Measurements from ENCODE around the gene AK8. TPM values are rescaled to one million over a fixed set of nuclear protein-coding genes. Genes with fewer than 3 reads are reported as not detected.

AK8 gene
- total and polyA plus RNA-seq, 4 donors: 0.07 to 0.26 (median 0.11) TPM

DNA sequence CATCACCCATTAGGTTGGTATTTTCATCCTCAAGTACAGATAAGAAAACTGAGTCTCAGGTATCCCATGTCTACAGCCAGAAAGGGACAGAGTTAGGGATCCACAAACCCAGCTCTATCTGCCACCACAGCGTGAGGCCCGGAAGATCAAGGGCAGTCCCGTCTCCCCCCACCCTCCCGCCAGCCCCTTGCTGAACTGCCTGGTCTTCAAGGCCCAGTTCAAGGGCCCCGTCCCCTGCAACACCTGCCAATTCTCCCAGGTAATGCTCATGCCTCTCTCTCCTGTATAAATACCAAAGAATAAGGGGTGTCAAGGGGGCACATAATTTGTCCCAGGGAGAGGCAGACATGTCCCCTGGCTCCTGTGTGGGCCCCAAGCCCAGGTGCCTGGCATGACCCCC is 50.7 kb downstream of the AK8 start:
- Histone ChIP-seq H3K4me1 (ENCODE audit: control insufficient read depth in 4 of 4, insufficient read depth in 4 of 4, low read length in 3 of 4) (no peaks in the 10 kb centered on the region), H3K27me3 (ENCODE audit: control insufficient read depth in 4 of 4, insufficient read depth in 4 of 4, low read length in 3 of 4) (no peaks in the 10 kb centered on the region), H3K9me3 (ENCODE audit: control insufficient read depth in 4 of 4, low read length in 3 of 4) (no peaks in the 10 kb centered on the region), H3K4me3 (ENCODE audit: low read depth in 1 of 3, low read length in 3 of 3) (no peak overlapping the region), H3K27ac (ENCODE audit: low read depth in 1 of 2, low read length in 2 of 2) (no peak overlapping the region), H3K9ac (ENCODE audit: low read depth in 1 of 2, low read length in 2 of 2) (no peak overlapping the region), H3K36me3 (ENCODE audit: control insufficient read depth in 4 of 4, insufficient read depth in 3 of 4, low read depth in 1 of 4, low read length in 3 of 4) (no peaks in the 10 kb centered on the region)
- WGBS: 87% methylated on average over 5 of the region's 5 CpGs
- TF ChIP-seq MAX (IDR thresholded peaks at IDR 0.05) (no peak), YY1 (IDR thresholded peaks at IDR 0.05) (no peak), NR2F2 (IDR thresholded peaks at IDR 0.05) (no peak), EGR1 (IDR thresholded peaks at IDR 0.05; ENCODE audit: low read depth in 2 of 2) (no peak), HNF4G (IDR thresholded peaks at IDR 0.05) (no peak), FOXA2 (IDR thresholded peaks at IDR 0.05) (no peak), ZBTB33 (IDR thresholded peaks at IDR 0.05) (no peak), REST (IDR thresholded peaks at IDR 0.05) (no peak), TAF1 (conservative IDR thresholded peaks at IDR 0.05) (no peak)
- TF ChIP-seq, protein P1, sequence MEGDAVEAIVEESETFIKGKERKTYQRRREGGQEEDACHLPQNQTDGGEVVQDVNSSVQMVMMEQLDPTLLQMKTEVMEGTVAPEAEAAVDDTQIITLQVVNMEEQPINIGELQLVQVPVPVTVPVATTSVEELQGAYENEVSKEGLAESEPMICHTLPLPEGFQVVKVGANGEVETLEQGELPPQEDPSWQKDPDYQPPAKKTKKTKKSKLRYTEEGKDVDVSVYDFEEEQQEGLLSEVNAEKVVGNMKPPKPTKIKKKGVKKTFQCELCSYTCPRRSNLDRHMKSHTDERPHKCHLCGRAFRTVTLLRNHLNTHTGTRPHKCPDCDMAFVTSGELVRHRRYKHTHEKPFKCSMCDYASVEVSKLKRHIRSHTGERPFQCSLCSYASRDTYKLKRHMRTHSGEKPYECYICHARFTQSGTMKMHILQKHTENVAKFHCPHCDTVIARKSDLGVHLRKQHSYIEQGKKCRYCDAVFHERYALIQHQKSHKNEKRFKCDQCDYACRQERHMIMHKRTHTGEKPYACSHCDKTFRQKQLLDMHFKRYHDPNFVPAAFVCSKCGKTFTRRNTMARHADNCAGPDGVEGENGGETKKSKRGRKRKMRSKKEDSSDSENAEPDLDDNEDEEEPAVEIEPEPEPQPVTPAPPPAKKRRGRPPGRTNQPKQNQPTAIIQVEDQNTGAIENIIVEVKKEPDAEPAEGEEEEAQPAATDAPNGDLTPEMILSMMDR (IDR thresholded peaks at IDR 0.05; ENCODE audit: low read depth, low read length, missing input control): no peak
- no peak for DNase-seq (ENCODE audit: low spot score)

- Histone ChIP-seq H3K27ac (ENCODE audit: low read depth in 1 of 2, low read length in 2 of 2) (no peak overlapping the region), H3K36me3 (ENCODE audit: control insufficient read depth in 4 of 4, insufficient read depth in 3 of 4, low read depth in 1 of 4, low read length in 3 of 4) (no peaks in the 10 kb centered on the region), H3K27me3 (ENCODE audit: control insufficient read depth in 4 of 4, insufficient read depth in 4 of 4, low read length in 3 of 4) (no peaks in the 10 kb centered on the region), H3K4me3 (ENCODE audit: low read depth in 1 of 3, low read length in 3 of 3) (no peak overlapping the region), H3K9ac (ENCODE audit: low read depth in 1 of 2, low read length in 2 of 2) (no peak overlapping the region), H3K4me1 (ENCODE audit: control insufficient read depth in 4 of 4, insufficient read depth in 4 of 4, low read length in 3 of 4) (no peaks in the 10 kb centered on the region), H3K9me3 (ENCODE audit: control insufficient read depth in 4 of 4, low read length in 3 of 4) (no peaks in the 10 kb centered on the region)
- 77% methylated on average over 13 of the region's 13 CpGs for WGBS
- DNase-seq (ENCODE audit: low spot score): no peak
- no peak for TF ChIP-seq FOXA1 (IDR thresholded peaks at IDR 0.05)
- TF ChIP-seq MAX (IDR thresholded peaks at IDR 0.05): no peak
- no peak for TF ChIP-seq JUND (IDR thresholded peaks at IDR 0.05)
- TF ChIP-seq ATF3 (IDR thresholded peaks at IDR 0.05): no peak
- no peak for TF ChIP-seq TAF1 (conservative IDR thresholded peaks at IDR 0.05)
- TF ChIP-seq NR2F2 (IDR thresholded peaks at IDR 0.05): no peak
- no peak for TF ChIP-seq RXRA (IDR thresholded peaks at IDR 0.05)
- TF ChIP-seq REST (IDR thresholded peaks at IDR 0.05): no peak
- TF ChIP-seq GABPA (IDR thresholded peaks at IDR 0.05 in 1 of 2, conservative IDR thresholded peaks at IDR 0.05 in 1 of 2): no peak
- no peak for TF ChIP-seq SP1 (IDR thresholded peaks at IDR 0.05)
- TF ChIP-seq HNF4A (conservative IDR thresholded peaks at IDR 0.05): no peak
- no peak for TF ChIP-seq HNF4G (IDR thresholded peaks at IDR 0.05)
- TF ChIP-seq ZBTB33 (IDR thresholded peaks at IDR 0.05): no peak
Measured at GRCh38 chr9:132826621-132827365, 51.3 kb downstream of the AK8 start.
